Mononuclear cell (primary cell): Measurements from ENCODE around the gene PLOD2. TPM values are rescaled to one million over a fixed set of nuclear protein-coding genes. Genes with fewer than 3 reads are reported as not detected.
A peak's percentile ranks its signal among the peaks of the same experiment; 100 is the strongest.

Experiments used
- H3K27me3 ChIP-seq: 2 replicates; pipeline ENCODE4 v1.6.0; 2011; ENCODE audit warnings: low read length, control low read depth; ENCODE audit not compliant: insufficient read depth
- H3K4me1 ChIP-seq: 2 replicates; pipeline ENCODE4 v1.5.1; 2011; ENCODE audit warnings: mild to moderate bottlenecking, low read length, control low read depth; ENCODE audit not compliant: insufficient read depth
- H3K4me3 ChIP-seq: 2 replicates; pipeline ENCODE4 v1.5.1; 2011; ENCODE audit warnings: mild to moderate bottlenecking, low read length, moderate library complexity
- H3K9me3 ChIP-seq: 2 replicates; pipeline ENCODE4 v1.5.1; 2011; ENCODE audit warnings: low read depth, mild to moderate bottlenecking, control low read depth, low read length
- total RNA-seq: library from RNA; depleted of rRNA; stranded (reverse); fragments of >200 nt; gene quantifications from one replicate; pipeline ENCODE4 v1.2.3, GENCODE V29; 2012

The PLOD2 gene
- total RNA-seq, 1 donor, result 1.8 TPM

DNA sequence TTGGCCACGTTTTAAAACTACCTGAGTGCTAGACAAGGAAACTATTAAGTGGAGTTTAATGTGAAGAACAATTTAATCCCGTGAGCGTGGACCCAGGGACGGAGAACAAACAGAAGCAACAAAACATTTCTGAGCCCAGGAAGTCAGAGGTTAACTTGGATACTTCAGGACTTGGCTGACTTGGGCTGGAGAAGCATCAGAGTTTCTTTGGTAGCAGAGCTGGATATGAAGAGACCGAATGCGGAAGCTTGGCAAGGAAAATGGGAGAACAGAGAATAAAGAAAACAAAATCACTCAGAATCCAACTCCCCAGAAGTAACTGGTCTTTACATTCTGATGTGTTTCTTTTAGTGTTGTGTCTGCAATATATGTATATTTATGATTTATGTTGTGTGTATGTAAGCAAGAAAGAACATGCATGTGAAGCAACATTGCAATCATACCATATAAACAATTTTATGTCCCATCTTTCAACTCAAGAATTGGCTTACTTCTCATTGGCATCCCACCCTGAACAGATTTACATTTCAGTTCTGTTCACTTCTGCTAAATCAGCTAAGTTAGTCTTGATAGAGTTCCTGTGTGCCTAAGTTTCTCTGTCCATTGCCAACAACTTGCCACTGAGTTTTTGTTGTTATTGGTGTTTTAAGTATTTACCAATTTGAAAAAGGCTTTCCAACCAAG, 17.2 kb upstream of the PLOD2 start:
- no peaks in the 10 kb centered on the region for H3K4me1 ChIP-seq
- no peaks in the 10 kb centered on the region for H3K27me3 ChIP-seq
- H3K9me3 ChIP-seq, result no peaks in the 10 kb centered on the region
- no peak overlapping the region for H3K4me3 ChIP-seq

DNA sequence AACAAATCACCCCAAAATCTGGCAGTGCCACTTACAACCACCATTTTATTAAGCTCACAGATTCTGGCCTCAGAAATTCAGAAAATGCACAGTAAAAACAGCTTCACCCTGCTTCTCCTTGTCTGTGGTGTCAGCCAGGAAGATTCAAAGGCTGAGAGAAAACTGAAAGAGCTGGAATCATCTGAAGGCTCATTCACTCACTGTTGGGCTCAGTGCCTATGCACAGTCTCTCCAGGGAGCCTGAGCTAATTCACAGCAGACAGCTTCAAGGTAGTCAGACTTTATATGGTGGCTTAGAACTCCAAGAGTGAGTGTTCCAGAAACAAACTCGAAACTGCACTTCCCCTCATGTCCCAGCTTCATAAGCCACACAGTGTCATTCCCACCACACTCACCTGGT, 16.5 kb upstream of the PLOD2 start:
- H3K9me3 ChIP-seq, result no peaks in the 10 kb centered on the region
- H3K27me3 ChIP-seq, result no peaks in the 10 kb centered on the region
- H3K4me1 ChIP-seq, result no peaks in the 10 kb centered on the region
- no peak overlapping the region for H3K4me3 ChIP-seq

- no peak overlapping the region for H3K4me3 ChIP-seq
- H3K9me3 ChIP-seq, result no peaks in the 10 kb centered on the region
- H3K27me3 ChIP-seq, result no peaks in the 10 kb centered on the region
- H3K4me1 ChIP-seq, result no peaks in the 10 kb centered on the region
Observed at GRCh38 chr3:146177072-146177471, 16.1 kb upstream of the PLOD2 start.

- no peaks in the 10 kb centered on the region for H3K27me3 ChIP-seq
- no peak overlapping the region for H3K4me3 ChIP-seq
- H3K4me1 ChIP-seq, result no peaks in the 10 kb centered on the region
- no peaks in the 10 kb centered on the region for H3K9me3 ChIP-seq
Observed at GRCh38 chr3:146172586-146172985, 11.6 kb upstream of the PLOD2 start.

GRCh38 chr3:146170591-146170990, 9.6 kb upstream of the PLOD2 start:
- Histone ChIP-seq H3K4me3 (no peak overlapping the region), H3K9me3 (no peaks in the 10 kb centered on the region), H3K27me3 (no peaks in the 10 kb centered on the region), H3K4me1 (no peaks in the 10 kb centered on the region)

GRCh38 chr3:146169891-146170290, 8.9 kb upstream of the PLOD2 start:
- H3K4me3 ChIP-seq, result no peak overlapping the region
- peaks cover 3% of the 10 kb centered on the region for H3K27me3 ChIP-seq
- no peaks in the 10 kb centered on the region for H3K9me3 ChIP-seq
- H3K4me1 ChIP-seq, result no peaks in the 10 kb centered on the region

GRCh38 chr3:146166826-146167225, 5.8 kb upstream of the PLOD2 start:
- Histone ChIP-seq H3K4me3 (no peak overlapping the region), H3K4me1 (no peaks in the 10 kb centered on the region), H3K9me3 (no peaks in the 10 kb centered on the region), H3K27me3 (peaks cover 27% of the 10 kb centered on the region)

- Histone ChIP-seq H3K4me3 (no peak overlapping the region), H3K27me3 (peaks cover 31% of the 10 kb centered on the region), H3K9me3 (no peaks in the 10 kb centered on the region), H3K4me1 (peaks cover 3% of the 10 kb centered on the region)
Observed at GRCh38 chr3:146166415-146166821, 5.4 kb upstream of the PLOD2 start.

DNA sequence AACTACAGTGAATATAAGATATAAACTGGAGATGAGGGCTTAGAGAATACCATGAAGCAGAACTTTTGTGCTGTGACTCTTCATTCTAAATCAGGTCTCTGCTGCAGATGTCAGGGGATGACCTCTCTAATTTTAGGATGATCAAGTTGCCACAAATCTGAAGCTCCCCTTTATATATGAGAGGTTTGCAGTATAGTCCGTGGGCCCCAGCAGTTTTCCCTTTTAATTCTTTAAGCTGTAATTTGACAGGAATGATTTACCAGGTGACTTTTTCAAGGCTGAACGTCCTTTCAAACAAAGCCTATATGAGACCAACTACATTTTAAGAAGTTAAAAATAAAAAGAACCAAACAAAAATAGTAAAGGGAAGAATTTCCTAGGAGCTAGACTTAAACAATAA, 4.9 kb upstream of the PLOD2 start:
- H3K4me1 ChIP-seq, result peaks cover 7% of the 10 kb centered on the region
- H3K4me3 ChIP-seq, result no peak overlapping the region
- peaks cover 35% of the 10 kb centered on the region for H3K27me3 ChIP-seq
- H3K9me3 ChIP-seq, result no peaks in the 10 kb centered on the region

GRCh38 chr3:146164971-146165769, 4.2 kb upstream of the PLOD2 start:
- Histone ChIP-seq H3K27me3 (peaks cover 42% of the 10 kb centered on the region), H3K9me3 (no peaks in the 10 kb centered on the region), H3K4me3 (no peak overlapping the region), H3K4me1 (peaks cover 14% of the 10 kb centered on the region)

- Histone ChIP-seq H3K9me3 (no peaks in the 10 kb centered on the region), H3K27me3 (peaks cover 49% of the 10 kb centered on the region), H3K4me1 (peaks cover 16% of the 10 kb centered on the region), H3K4me3 (no peak overlapping the region)
Observed at GRCh38 chr3:146164506-146164905, 3.5 kb upstream of the PLOD2 start.

GRCh38 chr3:146164071-146164470, 3.1 kb upstream of the PLOD2 start:
- Histone ChIP-seq H3K4me1 (peaks cover 16% of the 10 kb centered on the region), H3K27me3 (peaks cover 53% of the 10 kb centered on the region), H3K9me3 (no peaks in the 10 kb centered on the region), H3K4me3 (no peak overlapping the region)

GRCh38 chr3:146163584-146163983, 2.6 kb upstream of the PLOD2 start:
- H3K27me3 ChIP-seq, result peaks cover 58% of the 10 kb centered on the region
- H3K9me3 ChIP-seq, result no peaks in the 10 kb centered on the region
- H3K4me3 ChIP-seq, result no peak overlapping the region
- H3K4me1 ChIP-seq, result peaks cover 16% of the 10 kb centered on the region

DNA sequence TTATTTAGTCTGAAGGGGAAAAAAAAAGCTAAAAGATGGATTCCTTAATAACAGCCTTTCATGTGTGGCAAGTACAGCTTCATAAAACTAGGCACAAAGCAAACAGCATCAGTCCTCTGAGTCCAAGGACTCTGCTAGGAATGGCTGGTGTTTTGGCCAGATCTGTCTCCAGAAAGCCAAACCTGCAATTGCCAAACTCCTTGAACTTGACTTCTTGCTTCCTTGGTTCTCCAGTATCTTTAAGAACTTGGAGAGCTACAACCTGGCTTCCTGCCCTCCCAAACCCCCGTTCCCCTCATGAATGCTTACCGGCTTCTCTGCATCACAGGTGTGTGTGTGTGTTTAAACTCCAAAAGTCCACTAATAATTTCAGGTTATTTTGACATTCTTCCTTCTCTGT, 1.6 kb upstream of the PLOD2 start:
- Histone ChIP-seq H3K9me3 (no peaks in the 10 kb centered on the region), H3K4me3 (no peak overlapping the region), H3K4me1 (peaks cover 16% of the 10 kb centered on the region), H3K27me3 (peaks cover 63% of the 10 kb centered on the region)

- peak overlapping the region; percentile 17 for H3K4me3 ChIP-seq
- H3K9me3 ChIP-seq, result no peaks in the 10 kb centered on the region
- peaks cover 16% of the 10 kb centered on the region for H3K4me1 ChIP-seq
- peaks cover 63% of the 10 kb centered on the region for H3K27me3 ChIP-seq
Observed at GRCh38 chr3:146161663-146162002, 649 bp upstream of the PLOD2 start.
